ENCODE data around the gene DDR1. TPM values are rescaled to one million over a fixed set of nuclear protein-coding genes. Genes with fewer than 3 reads are reported as not detected.
A peak's percentile ranks its signal among the peaks of the same experiment; 100 is the strongest.

DDR1 gene
- total RNA-seq, 1 donor from 2014 or later: 120 TPM

- Mint-ChIP-seq H3K27me3 (ENCODE audit: unreplicated experiment) (peaks cover 11% of the 10 kb centered on the region), H3K9me3 (ENCODE audit: unreplicated experiment) (peaks cover 8% of the 10 kb centered on the region), H3K36me3 (ENCODE audit: unreplicated experiment) (peaks cover 12% of the 10 kb centered on the region), H3K4me1 (ENCODE audit: low read depth, unreplicated experiment) (peaks cover 8% of the 10 kb centered on the region), H3K27ac (ENCODE audit: unreplicated experiment) (peak overlapping the region; percentile 6), H3K4me3 (ENCODE audit: unreplicated experiment) (no peak overlapping the region)
- no peak for DNase-seq
- no peak for TF ChIP-seq CTCF (IDR thresholded peaks at IDR 0.05; ENCODE audit: partially characterized antibody, unreplicated experiment)
Measured at GRCh38 chr6:30895343-30895742, 11.0 kb downstream of the DDR1 start.

- H3K4me3 Mint-ChIP-seq (ENCODE audit: unreplicated experiment): no peak overlapping the region
- H3K27me3 Mint-ChIP-seq (ENCODE audit: unreplicated experiment): peaks cover 11% of the 10 kb centered on the region
- H3K27ac Mint-ChIP-seq (ENCODE audit: unreplicated experiment): no peak overlapping the region
- peaks cover 8% of the 10 kb centered on the region for H3K9me3 Mint-ChIP-seq (ENCODE audit: unreplicated experiment)
- H3K4me1 Mint-ChIP-seq (ENCODE audit: low read depth, unreplicated experiment): peaks cover 8% of the 10 kb centered on the region
- DNase-seq: no peak
- H3K36me3 Mint-ChIP-seq (ENCODE audit: unreplicated experiment): peaks cover 12% of the 10 kb centered on the region
- TF ChIP-seq CTCF (IDR thresholded peaks at IDR 0.05; ENCODE audit: partially characterized antibody, unreplicated experiment): no peak
Measured at GRCh38 chr6:30896541-30896940, 12.2 kb downstream of the DDR1 start.

GRCh38 chr6:30897882-30898281 is 13.6 kb downstream of the DDR1 start:
- Mint-ChIP-seq H3K27me3 (ENCODE audit: unreplicated experiment) (peaks cover 7% of the 10 kb centered on the region), H3K4me1 (ENCODE audit: low read depth, unreplicated experiment) (peaks cover 8% of the 10 kb centered on the region), H3K4me3 (ENCODE audit: unreplicated experiment) (no peak overlapping the region), H3K9me3 (ENCODE audit: unreplicated experiment) (peaks cover 5% of the 10 kb centered on the region), H3K36me3 (ENCODE audit: unreplicated experiment) (peaks cover 6% of the 10 kb centered on the region), H3K27ac (ENCODE audit: unreplicated experiment) (no peak overlapping the region)
- DNase-seq: no peak
- no peak for TF ChIP-seq CTCF (IDR thresholded peaks at IDR 0.05; ENCODE audit: partially characterized antibody, unreplicated experiment)

GRCh38 chr6:30898750-30899360 is 14.5 kb downstream of the DDR1 start:
- DNase-seq: no peak
- H3K4me1 Mint-ChIP-seq (ENCODE audit: low read depth, unreplicated experiment): peaks cover 8% of the 10 kb centered on the region
- TF ChIP-seq CTCF (IDR thresholded peaks at IDR 0.05; ENCODE audit: partially characterized antibody, unreplicated experiment): no peak
- H3K4me3 Mint-ChIP-seq (ENCODE audit: unreplicated experiment): no peak overlapping the region
- H3K9me3 Mint-ChIP-seq (ENCODE audit: unreplicated experiment): peaks cover 5% of the 10 kb centered on the region
- peaks cover 7% of the 10 kb centered on the region for H3K27me3 Mint-ChIP-seq (ENCODE audit: unreplicated experiment)
- H3K36me3 Mint-ChIP-seq (ENCODE audit: unreplicated experiment): peaks cover 6% of the 10 kb centered on the region
- no peak overlapping the region for H3K27ac Mint-ChIP-seq (ENCODE audit: unreplicated experiment)

GRCh38 chr6:30900863-30901417 is 16.6 kb downstream of the DDR1 start:
- H3K27me3 Mint-ChIP-seq (ENCODE audit: unreplicated experiment): peaks cover 2% of the 10 kb centered on the region
- no peaks in the 10 kb centered on the region for H3K9me3 Mint-ChIP-seq (ENCODE audit: unreplicated experiment)
- H3K4me1 Mint-ChIP-seq (ENCODE audit: low read depth, unreplicated experiment): no peaks in the 10 kb centered on the region
- H3K27ac Mint-ChIP-seq (ENCODE audit: unreplicated experiment): no peak overlapping the region
- H3K4me3 Mint-ChIP-seq (ENCODE audit: unreplicated experiment): no peak overlapping the region
- no peaks in the 10 kb centered on the region for H3K36me3 Mint-ChIP-seq (ENCODE audit: unreplicated experiment)
- no peak for DNase-seq
- TF ChIP-seq CTCF (IDR thresholded peaks at IDR 0.05; ENCODE audit: partially characterized antibody, unreplicated experiment): no peak
